ENCODE measurements around the gene CYB561D2. TPM values are rescaled to one million over a fixed set of nuclear protein-coding genes. Genes with fewer than 3 reads are reported as not detected.

The CYB561D2 gene
- total and polyA plus RNA-seq, 7 donors, result 6.8 to 46.0 (median 10.8) TPM

DNA sequence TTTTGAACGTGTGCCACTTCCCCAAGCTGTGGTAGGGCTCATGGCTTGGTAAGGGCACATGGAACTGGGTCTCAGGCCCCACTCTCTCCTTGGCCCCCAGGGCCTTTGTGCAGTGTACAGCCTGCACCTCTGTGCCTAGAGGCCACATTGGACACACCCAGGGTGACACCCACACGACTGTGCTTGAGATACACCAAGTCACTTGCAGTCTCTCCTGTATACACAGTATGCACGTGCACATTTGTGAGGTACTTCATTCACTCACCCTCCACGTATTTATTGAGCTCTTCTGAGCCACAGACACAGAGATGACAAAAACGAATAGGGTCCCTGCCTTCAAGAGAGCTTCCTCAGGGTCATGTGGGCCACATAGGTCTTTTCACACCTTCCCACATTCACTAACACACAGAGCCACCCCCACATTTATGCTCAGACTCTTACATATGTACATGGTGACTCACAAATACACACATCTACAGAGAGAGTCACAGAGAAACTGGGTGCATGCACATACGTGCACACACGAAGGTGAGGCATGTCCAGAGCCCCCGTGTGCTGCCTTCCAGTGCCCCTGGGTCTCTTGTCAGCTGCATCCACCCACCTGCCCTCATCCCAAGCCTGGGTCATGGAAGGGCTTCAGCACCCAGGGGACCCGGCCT, 18.5 kb downstream of the CYB561D2 start:
- Histone ChIP-seq H3K27ac (no peak overlapping the region), H3K4me1 (peaks cover 0 to 13% (median 12%) of the 10 kb centered on the region in 4 donors), H3K36me3 (no peaks in the 10 kb centered on the region), H3K9me3 (no peaks in the 10 kb centered on the region), H3K27me3 (peaks cover 0 to 34% (median 12%) of the 10 kb centered on the region in 3 donors), H3K4me3 (no peak overlapping the region)
- intact Hi-C loops (cut with DNase I), result loop anchor here (5.0 kb wide), 1 partner anchor 173 kb away; no protein-coding TSS in a partner anchor
- WGBS, 2 donors, result 62 to 78% methylated on average over 9 of the region's 9 CpGs
- DNase-seq, result no peak
- TF ChIP-seq CTCF (IDR thresholded peaks at IDR 0.05), result no peak
- no peak for TF ChIP-seq EP300 (IDR thresholded peaks at IDR 0.05)
- no peak for TF ChIP-seq POLR2A (IDR thresholded peaks at IDR 0.05)
- no peak for TF ChIP-seq POLR2AphosphoS5 (IDR thresholded peaks at IDR 0.05)

GRCh38 chr3:50370594-50370993, 19.9 kb downstream of the CYB561D2 start:
- intact Hi-C loops (cut with DNase I), result no loop called here
- WGBS, 2 donors, result 42 to 62% methylated on average over 14 of the region's 14 CpGs
- no peak overlapping the region for H3K27ac ChIP-seq
- no peaks in the 10 kb centered on the region for H3K9me3 ChIP-seq
- peaks cover 0 to 1% (median under 1%) of the 10 kb centered on the region in 4 donors for H3K4me1 ChIP-seq
- no peaks in the 10 kb centered on the region for H3K36me3 ChIP-seq
- DNase-seq, result no peak
- H3K27me3 ChIP-seq, result peaks cover 0 to 42% (median 12%) of the 10 kb centered on the region in 3 donors
- TF ChIP-seq POLR2AphosphoS5 (IDR thresholded peaks at IDR 0.05), result no peak
- TF ChIP-seq CTCF (IDR thresholded peaks at IDR 0.05), result no peak
- no peak for TF ChIP-seq POLR2A (IDR thresholded peaks at IDR 0.05)
- no peak for TF ChIP-seq EP300 (IDR thresholded peaks at IDR 0.05)
- H3K4me3 ChIP-seq, result no peak overlapping the region

DNA sequence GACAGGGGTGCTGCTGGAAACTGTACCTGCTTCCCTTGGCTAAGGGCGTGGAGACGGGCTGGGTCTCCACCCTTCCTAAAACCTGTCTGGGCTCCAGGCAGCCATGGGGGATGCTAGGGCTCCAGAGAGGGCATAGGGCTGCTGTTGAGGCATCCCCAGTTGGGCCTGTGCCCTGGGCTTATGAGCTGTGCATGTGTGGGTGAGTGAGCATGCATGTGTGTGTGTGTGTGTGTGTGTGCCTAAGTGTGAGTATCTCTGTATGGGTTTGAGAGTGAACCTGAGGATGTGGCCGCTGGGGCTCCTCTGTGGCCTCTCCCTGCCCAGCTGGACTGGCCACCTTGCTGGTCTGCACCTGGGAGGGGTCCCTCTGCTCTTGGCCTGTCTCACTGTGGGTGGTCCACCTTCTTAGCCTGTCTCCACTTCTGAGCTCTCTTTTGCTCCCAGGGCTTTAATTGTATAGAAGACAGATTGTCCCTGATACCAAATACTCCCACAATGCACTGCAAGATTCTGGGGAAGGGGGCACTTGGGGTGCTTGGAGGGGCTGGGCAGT, 20.5 kb downstream of the CYB561D2 start:
- no peaks in the 10 kb centered on the region for H3K36me3 ChIP-seq
- H3K9me3 ChIP-seq, result no peaks in the 10 kb centered on the region
- no peak overlapping the region for H3K27ac ChIP-seq
- 70 to 90% methylated on average over 3 of the region's 3 CpGs for WGBS, 2 donors
- intact Hi-C loops (cut with DNase I), result no loop called here
- no peaks in the 10 kb centered on the region for H3K4me1 ChIP-seq
- DNase-seq, result no peak
- TF ChIP-seq POLR2A (IDR thresholded peaks at IDR 0.05), result no peak
- TF ChIP-seq POLR2AphosphoS5 (IDR thresholded peaks at IDR 0.05), result no peak
- no peak for TF ChIP-seq EP300 (IDR thresholded peaks at IDR 0.05)
- TF ChIP-seq CTCF (IDR thresholded peaks at IDR 0.05), result no peak
- H3K27me3 ChIP-seq, result peaks cover 0 to 42% (median 12%) of the 10 kb centered on the region in 3 donors
- H3K4me3 ChIP-seq, result no peak overlapping the region

DNA sequence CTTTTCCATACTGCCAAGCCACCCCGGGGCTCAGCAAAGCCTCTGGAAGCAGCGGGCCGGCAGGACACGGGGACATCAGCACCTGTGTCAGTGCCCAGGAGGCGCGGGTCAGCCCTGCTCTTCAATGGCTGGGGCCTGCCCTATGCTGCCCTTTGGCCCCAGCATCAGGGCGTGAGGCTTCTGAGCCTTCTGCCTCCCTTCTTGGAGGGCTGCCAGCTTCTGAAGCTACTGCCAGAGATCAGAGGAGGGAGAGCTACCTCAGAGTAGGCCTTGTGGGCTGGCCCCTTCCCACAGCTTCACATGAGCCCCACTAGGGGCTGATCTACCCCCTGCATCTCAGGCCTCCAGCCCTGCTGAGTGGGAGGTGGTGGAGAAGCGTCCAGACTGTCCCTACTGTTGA, 21.7 kb downstream of the CYB561D2 start:
- TF ChIP-seq CTCF (IDR thresholded peaks at IDR 0.05) (no peak), POLR2AphosphoS5 (IDR thresholded peaks at IDR 0.05) (no peak), EP300 (IDR thresholded peaks at IDR 0.05) (no peak), POLR2A (IDR thresholded peaks at IDR 0.05) (no peak)
- Histone ChIP-seq H3K9me3 (no peaks in the 10 kb centered on the region), H3K36me3 (no peaks in the 10 kb centered on the region), H3K4me1 (no peaks in the 10 kb centered on the region), H3K27ac (no peak overlapping the region), H3K4me3 (no peak overlapping the region), H3K27me3 (peaks cover 0 to 42% (median 12%) of the 10 kb centered on the region in 3 donors)
- no peak for DNase-seq
- 20 to 58% methylated on average over 8 of the region's 8 CpGs for WGBS, 2 donors
- intact Hi-C loops (cut with DNase I), result no loop called here
